ENCODE data around the gene PPP1R13L. TPM values are rescaled to one million over a fixed set of nuclear protein-coding genes. Genes with fewer than 3 reads are reported as not detected.
"Not testable (repeated sequence)": the region's sequence is repeated elsewhere in the genome, so short reads cannot be mapped to it uniquely, and the experiment has no call there.

The PPP1R13L gene
- total and polyA plus RNA-seq, 2 experiments from 2014 or later, result 3.9 to 6.4 TPM

DNA sequence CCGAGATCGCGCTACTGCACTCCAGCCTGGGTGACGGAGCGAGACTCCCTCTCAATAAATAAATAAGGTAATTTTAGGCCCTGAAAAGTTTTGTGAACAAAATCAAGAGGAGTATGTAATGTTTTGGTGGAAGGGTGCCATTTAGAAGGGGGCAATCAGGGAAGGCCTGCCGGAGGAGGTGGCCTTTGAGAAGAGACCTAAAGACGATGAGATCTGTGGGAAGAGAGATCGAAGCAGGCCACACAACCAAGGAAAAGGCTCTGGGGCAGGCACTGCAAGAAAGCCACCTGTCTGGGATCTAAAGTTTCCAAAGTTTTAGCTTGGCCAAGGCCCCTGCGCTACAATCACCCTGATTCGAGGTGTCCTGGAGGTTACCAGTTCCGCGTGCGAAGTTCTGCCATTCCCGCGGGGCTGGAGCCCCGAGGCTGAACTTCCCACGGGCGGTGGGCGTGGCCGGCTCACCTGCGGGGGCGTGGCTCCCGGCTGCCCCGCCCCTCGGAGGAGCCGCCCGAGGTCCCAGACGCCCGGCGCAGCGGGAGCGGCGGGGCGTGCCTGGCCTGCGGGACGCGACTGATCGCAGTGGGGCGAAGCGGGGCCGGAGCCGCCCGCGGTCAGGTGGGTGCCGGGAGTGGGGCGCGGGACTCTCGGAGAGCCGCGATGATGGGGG, 64.5 kb downstream of the PPP1R13L start, which contains the start of gene KLC3:
TSS of gene KLC3 (plus strand) at position 519 of the 667 bp plus-strand sequence. CDS start 4,792 bp downstream, outside the sequence.
- peak; percentile 18 for DNase-seq
- 17 to 18% methylated on average over 26 to 30 of the region's 50 CpGs for WGBS, 2 experiments (ENCODE audit: low coverage in 1 of 2, low lambda C conversion rate in 2 of 2, missing lambda C conversion rate in 2 of 2)
- no peak within 1 kb of the TSS for H3K9ac ChIP-seq
- no peaks in the 10 kb centered on the region for H3K9me3 ChIP-seq (ENCODE audit: low read depth)
- no peak within 1 kb of the TSS for H3K4me2 ChIP-seq (ENCODE audit: unreplicated experiment)
- H3K36me3 ChIP-seq (ENCODE audit: low read depth), result no peaks in the 10 kb centered on the region
- H3K79me2 ChIP-seq (ENCODE audit: insufficient read depth), result no peaks in the 10 kb centered on the region
- H3K27me3 ChIP-seq (replicated peaks; ENCODE audit: insufficient read depth), result peaks cover 5% of the 10 kb centered on the region; the same call in 1 of the 2 replicates
- no peaks in the 10 kb centered on the region for H3F3A ChIP-seq (ENCODE audit: insufficient read depth)
- in situ Hi-C loops (cut with MboI), result no loop called here
- no peak within 1 kb of the TSS for H3K27ac ChIP-seq
- H3K9me2 ChIP-seq (ENCODE audit: insufficient read depth), result no peaks in the 10 kb centered on the region
- TF ChIP-seq EZH2 (IDR thresholded peaks at IDR 0.05; ENCODE audit: insufficient read depth, poor library complexity, severe bottlenecking), result no peak
- TF ChIP-seq EZH2phosphoT487 (IDR thresholded peaks at IDR 0.05; ENCODE audit: insufficient read depth, low read depth), result no peak
- no peaks in the 10 kb centered on the region for H4K20me1 ChIP-seq (ENCODE audit: insufficient read depth)
- H2AFZ ChIP-seq, result no peak within 1 kb of the TSS
- H3K4me1 ChIP-seq (ENCODE audit: insufficient read depth), result no peaks in the 10 kb centered on the region
- H3K4me3 ChIP-seq, result no peak within 1 kb of the TSS

DNA sequence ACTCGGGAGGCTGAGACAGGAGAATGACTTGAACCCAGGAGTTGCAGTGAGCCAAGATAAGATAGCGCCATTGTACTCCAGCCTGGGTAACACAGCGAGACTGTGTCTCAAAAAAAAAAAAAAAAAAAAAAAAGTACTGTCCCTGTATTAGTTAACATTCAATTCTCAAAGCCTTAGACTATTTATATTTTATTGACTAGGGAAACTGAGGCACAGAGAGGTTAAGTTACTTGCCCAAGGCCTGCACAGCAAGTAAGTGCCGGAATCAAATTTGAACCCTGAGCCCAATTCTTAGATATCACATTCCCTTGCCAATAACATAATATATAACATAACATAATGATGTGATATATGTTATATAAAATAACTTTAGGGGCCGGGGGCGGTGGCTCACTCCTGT, 65.2 kb downstream of the PPP1R13L start:
- Histone ChIP-seq H3K27ac (no peak overlapping the region), H3K27me3 (replicated peaks; ENCODE audit: insufficient read depth) (peaks cover 5% of the 10 kb centered on the region; the same call in 1 of the 2 replicates), H4K20me1 (ENCODE audit: insufficient read depth) (no peaks in the 10 kb centered on the region), H3K9me2 (ENCODE audit: insufficient read depth) (no peaks in the 10 kb centered on the region), H2AFZ (no peak overlapping the region), H3K4me3 (no peak overlapping the region), H3K4me1 (ENCODE audit: insufficient read depth) (no peaks in the 10 kb centered on the region), H3K4me2 (ENCODE audit: unreplicated experiment) (no peak overlapping the region), H3K9me3 (ENCODE audit: low read depth) (no peaks in the 10 kb centered on the region), H3K9ac (no peak overlapping the region), H3K79me2 (ENCODE audit: insufficient read depth) (no peaks in the 10 kb centered on the region), H3F3A (ENCODE audit: insufficient read depth) (no peaks in the 10 kb centered on the region), H3K36me3 (ENCODE audit: low read depth) (no peaks in the 10 kb centered on the region)
- TF ChIP-seq EZH2phosphoT487 (IDR thresholded peaks at IDR 0.05; ENCODE audit: insufficient read depth, low read depth), result no peak
- no peak for TF ChIP-seq EZH2 (IDR thresholded peaks at IDR 0.05; ENCODE audit: insufficient read depth, poor library complexity, severe bottlenecking)
- WGBS, 2 experiments (ENCODE audit: low coverage in 1 of 2, low lambda C conversion rate in 2 of 2, missing lambda C conversion rate in 2 of 2), result 57 to 62% methylated on average over 4 to 6 of the region's 6 CpGs
- in situ Hi-C loops (cut with MboI), result no loop called here
- no peak for DNase-seq

DNA sequence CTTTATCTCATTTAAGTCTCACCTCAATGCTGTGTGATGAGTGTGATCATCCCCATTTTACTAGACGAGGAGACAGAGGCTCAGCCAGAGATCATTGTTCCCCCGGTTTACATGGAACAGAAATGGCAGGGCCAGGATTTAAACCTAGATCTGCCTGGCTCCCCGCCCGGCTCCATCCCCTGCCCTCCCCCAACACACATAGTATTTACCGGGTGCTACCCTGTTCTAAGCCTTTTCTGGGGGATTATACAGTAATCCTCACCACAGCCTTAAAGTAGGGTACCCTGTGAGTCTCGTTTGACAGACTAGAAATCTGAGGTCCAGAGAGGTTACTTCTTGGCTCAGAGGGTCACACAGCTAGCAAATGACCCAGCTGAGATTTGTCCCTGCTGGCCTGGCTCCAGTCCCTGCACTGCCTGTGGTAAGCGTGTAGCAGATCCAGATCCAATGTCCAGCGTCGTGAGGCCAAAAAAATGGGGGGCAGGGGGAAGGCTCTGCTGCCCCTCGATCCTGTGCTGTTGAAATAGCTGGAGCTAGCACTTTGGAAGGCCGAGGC, 68.1 kb downstream of the PPP1R13L start:
- Histone ChIP-seq H3K9me2 (ENCODE audit: insufficient read depth) (no peaks in the 10 kb centered on the region), H3K4me2 (ENCODE audit: unreplicated experiment) (no peak overlapping the region), H3K79me2 (ENCODE audit: insufficient read depth) (no peaks in the 10 kb centered on the region), H2AFZ (no peak overlapping the region), H4K20me1 (ENCODE audit: insufficient read depth) (no peaks in the 10 kb centered on the region), H3F3A (ENCODE audit: insufficient read depth) (no peaks in the 10 kb centered on the region), H3K4me1 (ENCODE audit: insufficient read depth) (no peaks in the 10 kb centered on the region), H3K36me3 (ENCODE audit: low read depth) (no peaks in the 10 kb centered on the region), H3K9ac (no peak overlapping the region), H3K27me3 (replicated peaks; ENCODE audit: insufficient read depth) (peaks cover 5% of the 10 kb centered on the region; the same call in 1 of the 2 replicates), H3K27ac (no peak overlapping the region), H3K4me3 (no peak overlapping the region), H3K9me3 (ENCODE audit: low read depth) (no peaks in the 10 kb centered on the region)
- WGBS, 2 experiments (ENCODE audit: low coverage in 1 of 2, low lambda C conversion rate in 2 of 2, missing lambda C conversion rate in 2 of 2), result 57 to 62% methylated on average over 11 of the region's 11 CpGs
- TF ChIP-seq EZH2 (IDR thresholded peaks at IDR 0.05; ENCODE audit: insufficient read depth, poor library complexity, severe bottlenecking) (no peak), EZH2phosphoT487 (IDR thresholded peaks at IDR 0.05; ENCODE audit: insufficient read depth, low read depth) (no peak)
- in situ Hi-C loops (cut with MboI), result no loop called here
- DNase-seq, result no peak

DNA sequence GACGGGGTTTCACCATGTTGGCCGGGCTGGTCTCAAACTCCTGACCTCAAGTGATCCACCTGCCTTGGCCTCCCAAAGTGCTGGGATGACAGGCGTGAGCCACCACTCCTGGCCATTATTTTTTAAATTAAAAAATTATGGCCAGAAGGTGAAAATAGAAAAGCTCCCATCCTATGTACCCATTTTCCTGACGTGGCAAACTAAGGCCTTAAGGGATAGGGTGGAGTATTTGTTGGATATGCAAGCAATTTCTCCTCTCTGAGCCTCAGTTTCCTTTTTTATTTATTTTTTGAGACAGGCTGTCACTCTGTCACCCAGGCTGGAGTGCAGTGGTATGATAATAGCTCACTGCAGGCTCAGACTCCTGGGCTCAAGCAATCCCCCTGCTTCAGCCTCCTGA, 70.0 kb downstream of the PPP1R13L start:
- H3K9ac ChIP-seq; H3K27me3 ChIP-seq (replicated peaks; ENCODE audit: insufficient read depth); H3K36me3 ChIP-seq (ENCODE audit: low read depth); H3K27ac ChIP-seq; H2AFZ ChIP-seq; H3F3A ChIP-seq (ENCODE audit: insufficient read depth); H4K20me1 ChIP-seq (ENCODE audit: insufficient read depth); H3K4me3 ChIP-seq; H3K4me2 ChIP-seq (ENCODE audit: unreplicated experiment); DNase-seq; H3K9me2 ChIP-seq (ENCODE audit: insufficient read depth); in situ Hi-C loops (cut with MboI); H3K9me3 ChIP-seq (ENCODE audit: low read depth); H3K4me1 ChIP-seq (ENCODE audit: insufficient read depth); H3K79me2 ChIP-seq (ENCODE audit: insufficient read depth): not testable (repeated sequence)
- 68 to 71% methylated on average over 4 of the region's 4 CpGs for WGBS, 2 experiments (ENCODE audit: low coverage in 1 of 2, low lambda C conversion rate in 2 of 2, missing lambda C conversion rate in 2 of 2)

Data from GM23248 (cell line).